ENCODE data around the gene SMIM1.

The SMIM1 gene

GRCh38 chr1:3734602-3735001 is 37.9 kb upstream of the SMIM1 start:
- DNase-seq (ENCODE audit: extremely low read depth, low read depth): no peak
- TF ChIP-seq CTCF (IDR thresholded peaks at IDR 0.05; ENCODE audit: low read depth, low read length): no peak

DNA sequence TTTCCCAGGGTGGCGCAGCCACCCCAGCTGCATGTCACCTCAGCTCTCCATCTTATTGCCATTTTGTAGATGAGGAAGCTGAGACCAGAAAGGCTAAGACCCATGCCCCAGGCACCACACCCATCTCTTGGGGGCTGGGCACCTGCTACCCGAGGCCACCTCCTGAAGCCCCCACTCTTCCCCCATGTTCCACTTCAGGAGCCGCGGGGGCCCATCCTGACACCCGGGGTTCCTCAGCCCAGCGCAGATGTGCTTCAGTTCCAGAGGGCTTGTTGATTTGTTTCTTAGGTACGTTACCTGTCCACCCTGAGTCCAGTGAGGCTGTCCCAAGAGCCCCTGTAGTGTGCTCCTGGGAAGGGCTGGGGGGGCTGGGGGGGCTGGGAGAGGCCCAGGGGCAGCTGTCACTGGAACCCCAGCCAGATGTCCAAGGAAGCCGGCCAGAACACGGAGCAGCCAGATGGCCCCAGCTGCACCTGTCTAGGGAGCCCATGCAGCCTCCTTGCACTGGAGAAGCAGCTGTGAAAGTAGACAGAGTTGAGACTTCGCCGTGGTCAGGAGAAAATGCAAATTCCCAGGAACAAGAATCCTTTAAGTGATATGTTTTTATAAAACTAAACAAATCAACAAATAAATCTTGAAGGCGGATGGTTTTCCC is 37.4 kb upstream of the SMIM1 start:
- DNase-seq (ENCODE audit: extremely low read depth, low read depth): no peak
- no peak for TF ChIP-seq CTCF (IDR thresholded peaks at IDR 0.05; ENCODE audit: low read depth, low read length)

- TF ChIP-seq CTCF (IDR thresholded peaks at IDR 0.05; ENCODE audit: low read depth, low read length): no peak
- DNase-seq (ENCODE audit: extremely low read depth, low read depth): no peak
These were observed 36.9 kb upstream of the SMIM1 start for GRCh38 chr1:3735688-3736087.

DNA sequence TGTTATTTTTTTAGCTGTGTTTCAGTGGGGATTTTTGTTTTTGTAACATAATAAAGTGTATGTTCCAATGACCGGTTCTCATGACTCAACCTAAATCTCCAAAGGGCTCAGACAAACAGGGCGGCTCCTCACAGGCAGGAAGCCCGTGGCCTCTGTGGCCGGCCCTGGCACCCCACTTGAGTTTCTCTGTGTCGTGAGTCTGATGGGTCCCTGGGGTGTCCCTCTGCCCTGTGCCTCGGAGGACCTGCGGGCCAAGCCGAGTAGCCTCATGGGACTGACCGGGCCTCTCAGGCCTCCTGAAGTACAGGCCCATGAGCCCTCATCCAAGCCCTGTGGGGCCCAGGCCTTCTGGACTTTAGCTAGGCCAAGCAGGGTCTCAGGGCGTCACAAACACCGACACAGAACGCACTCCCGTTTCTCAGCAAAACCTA is 36.4 kb upstream of the SMIM1 start:
- DNase-seq (ENCODE audit: extremely low read depth, low read depth): no peak
- TF ChIP-seq CTCF (IDR thresholded peaks at IDR 0.05; ENCODE audit: low read depth, low read length): no peak

GRCh38 chr1:3736708-3737107 is 35.8 kb upstream of the SMIM1 start:
- TF ChIP-seq CTCF (IDR thresholded peaks at IDR 0.05; ENCODE audit: low read depth, low read length): no peak
- DNase-seq (ENCODE audit: extremely low read depth, low read depth): no peak

GRCh38 chr1:3738943-3739342 is 33.6 kb upstream of the SMIM1 start:
- TF ChIP-seq CTCF (IDR thresholded peaks at IDR 0.05; ENCODE audit: low read depth, low read length): no peak

DNA sequence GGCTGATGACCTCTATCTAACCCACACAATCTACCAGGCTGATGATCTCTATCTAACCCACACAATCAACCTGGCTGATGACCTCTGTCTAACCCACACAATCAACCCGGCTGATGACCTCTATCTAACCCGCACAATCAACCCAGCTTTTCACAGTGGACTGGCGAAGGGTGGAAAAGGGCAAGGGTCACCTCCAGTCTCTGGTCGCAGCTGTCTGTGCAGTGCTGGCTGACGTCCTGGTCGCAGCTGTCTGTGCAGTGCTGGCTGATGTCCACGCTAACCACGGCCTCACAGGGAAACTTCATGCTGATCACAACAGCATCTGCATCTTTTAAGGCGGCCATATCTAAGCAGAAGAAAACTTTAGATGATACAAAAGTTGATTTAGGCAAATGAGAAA is 32.5 kb upstream of the SMIM1 start:
- no peak for TF ChIP-seq CTCF (IDR thresholded peaks at IDR 0.05; ENCODE audit: low read depth, low read length)
- DNase-seq (ENCODE audit: extremely low read depth, low read depth): no peak

More at GRCh38 chr1:3738943-3739342, 33.6 kb upstream of the SMIM1 start:
- DNase-seq (ENCODE audit: extremely low read depth, low read depth): no peak
